Cardiac fibroblast (primary cell): ENCODE data around the gene RAP1GAP2.

ENCODE experiments used
- DNase-seq, 2 donors: peaks; one replicate each; pipeline versions ENCODE4 v3.0.0 to v3.0.0-alpha.2; 2010; ENCODE audit warnings: low read depth in 2 of 2
- H3K4me3 ChIP-seq, 2 donors: replicated peaks in 1 of 2; 1 replicate in 1 of 2; 2 replicates in 1 of 2; pipeline ENCODE4 v1.5.1; 2011; ENCODE audit warnings: low read depth in 2 of 2, low read length in 2 of 2, mild to moderate bottlenecking in 2 of 2, moderate library complexity in 1 of 2
- CTCF ChIP-seq: IDR thresholded peaks from one replicate; pipeline ENCODE4 v1.5.1; 2011; ENCODE audit warnings: low read depth, mild to moderate bottlenecking, low read length, inconsistent platforms

The RAP1GAP2 gene

GRCh38 chr17:2937331-2938003 is 141.2 kb downstream of the RAP1GAP2 start:
- peak in 1 of 2 donors; percentile 32 for DNase-seq
- no peak overlapping the region for H3K4me3 ChIP-seq
- TF ChIP-seq CTCF, result peak; percentile 23

GRCh38 chr17:2939714-2940351 is 143.6 kb downstream of the RAP1GAP2 start:
- DNase-seq, result no peak
- H3K4me3 ChIP-seq, result no peak overlapping the region
- no peak for TF ChIP-seq CTCF

GRCh38 chr17:2940352-2940751 is 144.1 kb downstream of the RAP1GAP2 start:
- DNase-seq, result peak in 1 of 2 donors; percentile 52
- H3K4me3 ChIP-seq, result no peak overlapping the region
- no peak for TF ChIP-seq CTCF

- no peak for TF ChIP-seq CTCF
- peak in 1 of 2 donors; percentile 42 for DNase-seq
- no peak overlapping the region for H3K4me3 ChIP-seq
Measured at GRCh38 chr17:2943981-2944380, 147.7 kb downstream of the RAP1GAP2 start.

GRCh38 chr17:2945299-2945698 is 149.1 kb downstream of the RAP1GAP2 start:
- no peak for DNase-seq
- no peak overlapping the region for H3K4me3 ChIP-seq
- no peak for TF ChIP-seq CTCF

GRCh38 chr17:2946144-2946543 is 149.9 kb downstream of the RAP1GAP2 start:
- no peak for DNase-seq

More at GRCh38 chr17:2946144-2946543, 149.9 kb downstream of the RAP1GAP2 start:
- H3K4me3 ChIP-seq, result no peak overlapping the region
- no peak for TF ChIP-seq CTCF
